G401.6 (cell line): Measurements from ENCODE around the gene WFDC9.
"Not testable (repeated sequence)": the region's sequence is repeated elsewhere in the genome, so short reads cannot be mapped to it uniquely, and the experiment has no call there.

Experiments used
- FAIRE-seq: peaks from 2 replicates; lab custom pipeline; 2012; peaks lifted over from hg19 to GRCh38; lab: Jason Lieb, UNC

Gene WFDC9

DNA sequence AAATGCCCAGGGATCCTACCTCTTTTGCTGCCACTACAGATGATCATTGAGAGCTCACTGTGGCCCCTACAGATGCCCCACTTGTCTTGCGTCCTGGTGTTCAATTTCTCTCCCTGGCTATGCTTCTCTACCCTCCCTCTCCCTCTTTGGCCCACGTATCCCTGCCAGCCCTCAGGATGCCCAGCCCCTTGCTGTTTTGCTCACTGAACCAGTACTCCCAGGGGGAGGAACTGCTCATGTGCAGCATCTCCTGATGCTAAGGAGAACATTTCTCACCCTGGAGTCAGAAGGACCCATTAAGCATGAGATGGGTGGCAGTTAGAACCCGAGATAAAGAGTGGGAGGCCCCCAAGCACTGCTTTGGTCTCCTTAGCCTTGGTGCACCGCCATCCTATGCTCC is at the start of gene WFDC9:
WFDC9 (minus strand) TSS at position 101 of the 400 bp plus-strand sequence. CDS start 21,103 bp downstream, outside the sequence.
- FAIRE-seq, result no peak

DNA sequence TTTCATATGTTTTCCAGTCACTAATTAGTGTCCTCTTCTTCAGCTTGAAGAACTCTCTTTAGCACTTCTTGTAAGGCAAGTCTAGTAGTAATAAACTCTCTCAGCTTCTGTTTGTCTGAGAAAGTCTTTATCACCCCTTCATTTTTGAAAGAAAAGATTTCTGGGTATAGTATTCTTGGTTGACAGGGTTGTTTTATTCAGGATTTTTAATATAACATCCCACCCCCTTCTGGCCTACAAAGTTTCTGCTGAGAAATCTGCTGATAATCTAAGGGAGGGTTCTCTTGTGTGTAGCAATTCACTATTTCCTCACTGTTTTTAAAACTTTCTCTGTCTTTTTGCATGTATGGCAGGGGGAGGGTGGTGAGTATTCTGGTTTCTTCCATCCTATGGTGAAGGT is 48.6 kb upstream of the WFDC9 start:
- FAIRE-seq, result no peak

DNA sequence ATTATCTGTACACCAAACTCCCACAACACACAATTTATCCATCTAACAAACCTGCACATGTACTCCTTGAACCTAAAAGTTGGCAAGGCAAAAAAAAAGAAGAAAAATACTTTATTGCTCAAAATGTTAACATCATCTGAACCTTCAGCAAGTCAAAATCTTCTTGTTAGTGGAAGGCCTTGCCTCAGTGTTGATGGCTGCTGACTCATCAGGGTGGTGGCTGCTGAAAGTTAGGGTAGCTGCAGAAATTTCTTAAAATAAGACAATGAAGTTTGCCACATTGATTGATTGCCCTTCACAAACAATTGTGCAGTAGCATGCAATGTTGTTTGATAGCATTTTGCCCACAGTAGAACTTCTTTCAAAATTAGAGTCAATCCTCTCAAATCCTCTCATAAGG is 41.7 kb upstream of the WFDC9 start:
- no peak for FAIRE-seq

DNA sequence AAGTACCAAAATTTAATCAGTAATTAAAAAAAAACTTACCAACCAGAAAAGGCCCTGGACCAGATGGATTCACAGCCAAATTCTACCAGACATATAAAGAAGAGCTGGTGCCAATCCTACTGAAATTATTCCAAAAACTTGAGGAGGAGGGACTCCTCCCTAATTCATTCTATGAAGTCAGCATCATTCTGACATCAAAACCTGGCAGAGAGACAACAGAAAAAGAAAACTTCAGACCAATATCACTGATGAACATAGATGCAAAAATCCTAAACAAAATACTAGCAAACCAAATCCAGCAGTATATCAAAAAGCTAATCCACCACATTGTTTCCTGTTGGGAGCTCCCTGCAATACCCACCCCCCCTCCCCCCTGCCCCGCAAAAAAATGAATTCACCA is 39.1 kb upstream of the WFDC9 start, which contains the start of gene WFDC11:
WFDC11 (minus strand) TSS at position 101 of the 400 bp plus-strand sequence. CDS start 19,639 bp downstream, outside the sequence.
- no peak for FAIRE-seq

DNA sequence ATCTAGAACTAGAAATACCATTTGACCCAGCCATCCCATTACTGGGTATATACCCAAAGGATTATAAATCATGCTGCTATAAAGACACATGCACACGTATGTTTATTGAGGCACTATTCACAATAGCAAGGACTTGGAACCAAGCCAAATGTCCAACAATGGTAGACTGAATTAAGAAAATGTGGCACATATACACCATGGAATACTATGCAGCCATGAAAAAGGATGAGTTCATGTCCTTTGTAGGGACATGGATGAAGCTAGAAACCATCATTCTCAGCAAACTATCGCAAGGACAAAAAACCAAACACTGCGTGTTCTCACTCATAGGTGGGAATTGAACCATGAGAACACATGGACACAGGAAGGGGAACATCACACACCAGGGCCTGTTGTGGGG is 26.0 kb upstream of the WFDC9 start:
- not testable (repeated sequence) for FAIRE-seq

DNA sequence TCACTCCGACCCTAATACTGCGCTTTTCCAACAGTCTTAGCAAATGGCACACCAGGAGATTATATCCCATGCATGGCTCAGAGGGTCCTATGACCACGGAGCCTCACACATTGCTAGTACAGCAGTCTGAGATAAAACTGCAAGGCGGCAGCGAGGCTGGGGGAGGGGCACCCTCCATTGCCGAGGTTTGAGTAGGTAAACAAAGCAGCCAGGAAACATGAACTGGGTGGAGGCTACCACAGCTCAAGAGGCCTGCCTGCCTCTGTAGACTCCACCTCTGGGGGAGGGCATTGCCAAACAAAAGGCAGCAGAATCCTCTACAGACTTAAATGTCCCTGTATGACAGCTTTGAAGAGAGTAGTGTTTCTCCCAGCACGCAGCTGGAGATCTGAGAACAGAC is 20.6 kb upstream of the WFDC9 start:
- FAIRE-seq, result not testable (repeated sequence)

DNA sequence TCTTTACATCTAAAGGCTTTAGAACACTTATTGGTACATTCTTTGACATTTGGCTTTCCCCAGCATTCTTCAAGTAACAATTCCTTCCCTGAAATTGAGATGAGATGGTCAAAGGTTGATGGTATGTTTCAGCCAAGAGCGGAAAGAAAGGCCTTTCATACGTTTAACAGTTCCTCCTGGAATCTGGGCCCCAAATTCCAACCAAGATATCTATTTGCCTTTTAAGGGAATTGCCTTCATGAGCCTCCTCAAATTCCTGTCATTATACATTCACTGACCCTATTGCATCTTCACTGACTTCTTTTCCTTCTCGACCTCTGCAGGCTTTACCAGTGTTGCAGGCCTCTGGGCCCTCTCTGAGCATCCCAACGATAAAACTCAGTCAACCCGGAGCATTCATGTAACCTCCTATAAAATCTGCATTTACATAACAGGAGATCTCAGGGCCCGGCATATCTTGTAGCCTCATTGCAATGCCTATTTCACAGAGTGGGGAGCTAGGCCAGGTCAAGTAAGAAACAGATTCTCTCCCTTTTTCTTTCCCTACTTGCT is 18.3 kb upstream of the WFDC9 start:
- FAIRE-seq, result no peak

DNA sequence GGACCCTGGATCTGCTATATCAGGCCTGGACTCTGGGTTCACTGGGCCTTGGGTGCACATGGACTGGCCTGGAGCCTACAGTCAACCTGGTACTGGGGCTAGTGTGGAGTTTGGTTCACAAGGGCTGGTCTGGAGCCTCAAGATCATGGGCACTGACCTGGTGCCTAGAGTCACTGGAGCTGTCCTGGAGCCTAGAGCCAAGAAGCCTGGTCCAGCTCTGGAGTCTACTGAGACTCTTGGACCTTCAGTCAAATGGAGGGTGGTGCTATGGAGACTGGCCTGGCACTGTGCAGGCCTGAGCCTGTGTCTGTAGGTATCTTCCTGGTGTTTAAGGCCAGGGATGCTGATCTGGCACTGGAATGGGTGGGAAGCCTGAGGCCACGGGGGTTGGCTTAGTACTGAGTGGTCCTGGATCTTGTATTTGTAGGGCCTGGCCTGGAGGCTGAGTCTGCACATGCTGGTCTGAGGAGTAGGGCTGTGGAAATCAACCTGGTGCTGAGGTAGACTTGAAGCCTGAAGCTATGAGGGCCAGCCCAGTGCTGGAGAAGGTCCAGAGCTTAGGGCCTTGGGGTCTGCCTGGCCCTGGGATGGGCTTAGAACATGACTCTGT is 16.5 kb upstream of the WFDC9 start:
- FAIRE-seq, result no peak

DNA sequence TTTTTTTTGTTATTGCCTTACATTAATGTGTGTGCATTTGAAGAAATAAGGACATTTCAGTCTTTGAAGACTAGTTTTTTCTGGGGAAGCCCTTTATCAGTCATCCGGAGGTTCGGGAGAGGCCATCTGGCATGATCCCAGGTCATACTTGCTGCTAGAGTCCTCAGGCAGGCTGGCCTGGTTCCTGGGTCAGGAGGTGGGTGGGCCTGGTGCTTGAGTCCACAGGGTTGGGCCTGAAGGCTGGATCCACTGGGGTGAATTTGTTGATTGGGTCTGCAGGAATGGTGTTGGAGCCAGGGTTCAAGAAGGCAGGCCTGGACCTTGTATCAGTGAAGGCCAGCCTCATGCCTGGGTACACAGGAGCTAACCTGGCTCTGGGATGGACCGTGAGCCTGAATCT is 15.8 kb upstream of the WFDC9 start:
- no peak for FAIRE-seq

DNA sequence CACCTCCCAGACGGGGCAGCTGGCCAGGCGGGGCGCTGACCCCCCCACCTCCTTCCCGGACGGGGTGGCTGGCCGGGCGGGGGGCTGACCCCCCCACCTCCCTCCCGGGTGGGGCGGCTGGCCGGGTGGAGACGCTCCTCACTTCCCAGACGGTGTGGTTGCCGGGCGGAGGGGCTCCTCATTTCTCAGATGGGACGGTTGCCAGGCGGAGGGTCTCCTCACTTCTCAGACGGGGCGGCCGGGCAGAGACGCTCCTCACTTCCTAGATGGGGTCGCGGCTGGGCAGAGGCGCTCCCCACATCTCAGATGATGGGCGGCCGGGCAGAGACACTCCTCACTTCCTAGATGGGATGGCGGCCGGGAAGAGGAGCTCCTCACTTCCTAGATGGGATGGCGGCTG is 14.8 kb upstream of the WFDC9 start:
- not testable (repeated sequence) for FAIRE-seq

DNA sequence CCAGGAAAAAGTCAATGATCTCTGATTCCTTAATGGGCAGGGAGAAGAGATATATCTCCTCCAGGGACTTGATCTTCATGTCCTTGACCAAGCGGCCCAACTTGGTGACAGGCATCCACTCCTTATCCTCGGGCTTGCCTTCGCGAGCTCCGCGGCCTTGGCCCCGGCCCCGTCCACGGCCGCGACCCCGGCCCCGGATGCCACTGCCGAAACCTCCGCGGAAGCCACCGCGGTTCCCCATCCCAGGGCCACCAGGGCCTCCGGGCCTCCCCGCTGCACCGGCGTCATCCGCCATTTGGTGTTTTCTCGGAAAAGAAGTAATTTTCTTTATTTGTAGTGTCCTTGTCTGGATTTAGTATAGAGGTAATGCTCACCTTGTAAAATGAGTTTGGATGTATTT is 10.0 kb upstream of the WFDC9 start:
- FAIRE-seq, result not testable (repeated sequence)

DNA sequence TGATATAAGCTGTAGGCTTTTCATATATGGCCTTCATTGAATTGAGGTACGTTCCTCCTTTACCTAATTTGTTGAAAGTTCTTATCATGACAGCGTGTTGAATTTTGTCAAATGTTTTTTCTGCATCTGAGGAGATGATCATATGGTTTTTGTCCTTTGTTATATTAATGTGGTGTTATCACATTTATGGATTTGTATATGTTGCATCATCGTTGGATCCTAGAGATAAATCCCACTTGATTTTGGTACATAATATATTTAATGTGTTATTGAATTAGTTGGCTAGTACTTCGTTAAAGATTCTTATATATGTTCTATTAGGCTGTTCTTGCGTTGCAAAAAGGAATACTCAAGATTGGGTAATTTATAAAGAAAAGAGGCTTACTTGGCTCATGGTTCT is 8.6 kb upstream of the WFDC9 start:
- FAIRE-seq, result no peak

DNA sequence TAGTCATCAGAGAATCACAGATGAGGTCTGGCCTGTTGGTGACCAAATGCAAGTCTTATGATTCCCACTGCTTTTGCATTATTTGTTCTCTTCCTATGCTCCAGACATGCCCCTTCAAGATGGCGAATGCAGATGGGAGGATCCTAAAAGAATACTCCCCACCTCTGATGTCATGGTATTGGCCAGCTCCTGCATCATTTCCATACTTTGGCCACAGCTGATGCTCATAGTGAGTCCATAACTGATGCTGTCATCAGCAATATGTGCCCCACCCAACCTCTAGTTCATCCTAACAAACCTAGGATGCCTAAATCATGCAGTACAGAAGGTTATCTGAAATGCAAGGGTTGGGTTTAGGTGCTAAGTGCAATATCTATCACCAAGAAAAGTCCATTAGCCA is 5.4 kb upstream of the WFDC9 start:
- no peak for FAIRE-seq

DNA sequence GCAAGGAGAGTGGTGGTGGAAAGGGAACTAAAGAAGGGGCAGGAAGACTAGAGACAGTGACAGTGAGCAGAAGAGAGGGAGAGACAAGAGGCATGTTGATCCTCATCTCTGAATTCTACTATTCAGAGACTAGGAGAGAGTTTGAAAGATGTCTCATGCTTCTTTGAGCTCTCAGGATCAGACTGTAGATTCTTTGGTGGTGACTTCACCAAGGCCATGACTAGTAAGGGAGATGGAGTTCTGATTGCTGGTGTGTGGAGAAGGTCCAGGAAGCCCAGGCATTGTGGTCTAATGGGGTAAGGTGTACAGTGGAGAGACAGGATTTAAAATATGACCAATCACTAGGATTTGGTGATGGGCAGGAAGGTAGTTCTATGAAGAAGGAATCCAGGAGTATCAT is 713 bp downstream of the WFDC9 start:
- FAIRE-seq, result no peak

DNA sequence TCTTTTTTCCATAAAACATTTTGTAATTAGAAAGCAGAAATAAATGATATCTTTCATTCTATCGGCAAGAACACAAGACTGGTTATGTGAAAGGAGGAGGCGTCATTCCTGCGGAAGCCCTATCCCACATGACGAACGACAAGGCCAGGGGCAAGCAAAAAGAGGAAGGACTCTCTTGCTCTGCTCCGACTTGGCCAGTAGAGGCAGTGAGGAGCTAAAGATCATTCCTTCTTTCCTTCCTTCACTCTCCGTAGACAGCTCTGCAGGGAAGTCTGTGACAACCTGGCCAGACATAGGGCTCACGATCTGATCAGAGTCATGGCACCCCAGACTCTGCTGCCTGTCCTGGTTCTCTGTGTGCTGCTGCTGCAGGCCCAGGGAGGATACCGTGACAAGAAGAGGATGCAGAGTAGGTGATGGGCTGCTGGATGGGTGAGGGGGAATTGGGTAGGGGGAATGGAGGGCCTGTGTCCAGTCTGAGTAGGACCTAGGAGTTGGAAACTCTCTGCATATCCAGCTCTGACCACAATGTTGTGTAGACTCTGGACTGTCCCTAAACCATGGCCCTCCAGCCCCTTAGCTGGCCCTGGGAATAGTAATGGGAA is 1.5 kb downstream of the WFDC9 start, which contains the start of gene WFDC10A:
WFDC10A (plus strand) TSS at position 244 of the 605 bp plus-strand sequence; CDS start at position 319, 75 bp downstream.
- no peak for FAIRE-seq

DNA sequence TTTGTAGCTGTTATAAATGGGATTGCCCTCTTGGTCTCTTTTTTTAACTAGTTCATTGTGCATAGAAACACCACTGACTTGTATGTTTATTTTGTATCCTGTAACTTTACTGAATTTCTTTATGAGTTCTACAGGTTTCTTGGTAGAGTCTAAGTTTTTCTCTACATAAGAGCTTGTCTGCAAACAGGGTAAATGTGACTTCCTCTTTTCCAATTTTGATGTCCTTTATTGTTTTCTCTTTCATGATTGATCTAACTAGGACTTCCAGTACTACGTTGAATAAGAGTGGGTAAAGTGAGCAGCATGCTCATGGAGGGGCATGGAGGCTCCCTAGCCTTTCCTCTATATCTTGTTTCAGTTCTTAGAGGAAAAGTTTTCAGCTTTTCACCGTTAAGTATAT is 4.5 kb downstream of the WFDC9 start:
- FAIRE-seq, result no peak

DNA sequence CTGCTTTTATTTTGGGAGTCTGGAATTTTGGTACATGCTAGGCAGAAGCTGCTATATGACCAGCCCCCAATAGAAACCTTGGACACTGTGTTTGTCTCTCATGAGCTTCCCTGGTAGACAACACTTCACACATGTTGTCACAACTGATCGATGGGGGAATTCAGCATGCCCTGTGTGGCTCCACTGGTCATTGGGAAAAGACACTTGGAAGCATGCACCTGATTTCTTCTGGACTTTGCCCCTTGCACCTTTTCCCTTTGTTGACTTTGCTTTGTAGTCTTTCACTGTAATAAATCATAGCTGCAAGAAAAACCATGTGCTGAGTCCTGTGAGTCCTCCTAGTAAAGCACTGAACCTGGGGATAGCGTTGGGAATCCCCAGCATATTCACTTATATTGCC is 9.5 kb downstream of the WFDC9 start:
- no peak for FAIRE-seq

DNA sequence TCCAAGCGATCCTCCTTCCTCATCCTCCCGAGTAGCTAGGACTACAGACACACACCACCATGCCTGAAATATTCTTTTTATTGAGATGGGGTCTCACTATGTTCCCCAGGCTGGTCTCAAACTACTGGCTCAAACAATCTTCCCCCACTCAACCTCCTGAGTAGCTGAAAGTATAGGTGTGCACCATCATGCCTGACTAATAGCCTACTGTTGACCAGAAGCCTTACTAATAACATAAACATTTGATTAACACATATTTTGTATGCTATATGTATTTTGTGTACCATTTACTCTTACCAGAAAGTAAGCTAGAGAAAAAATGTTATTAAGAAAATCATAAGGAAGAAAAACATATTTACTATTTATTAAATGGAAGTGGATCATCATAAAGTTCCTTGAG is 13.5 kb downstream of the WFDC9 start:
- FAIRE-seq, result no peak

DNA sequence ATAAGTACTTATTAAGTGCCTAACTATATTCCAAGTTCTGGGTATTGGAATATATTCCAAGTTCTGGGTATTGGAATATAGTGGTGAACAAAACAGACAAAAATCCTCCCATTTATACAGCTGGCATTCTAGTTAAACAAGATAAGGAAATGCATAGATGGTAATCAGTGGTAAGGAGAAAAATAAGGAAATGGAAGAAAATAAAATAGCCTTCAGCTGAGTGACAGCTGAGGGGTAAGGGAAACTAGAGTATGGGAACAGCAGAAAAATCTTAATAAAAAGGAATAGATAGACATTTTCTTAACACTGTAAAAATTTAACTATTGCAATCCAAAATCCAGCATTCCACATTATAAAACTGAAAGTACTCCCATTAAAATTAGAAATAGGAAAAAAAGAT is 18.8 kb downstream of the WFDC9 start:
- no peak for FAIRE-seq

DNA sequence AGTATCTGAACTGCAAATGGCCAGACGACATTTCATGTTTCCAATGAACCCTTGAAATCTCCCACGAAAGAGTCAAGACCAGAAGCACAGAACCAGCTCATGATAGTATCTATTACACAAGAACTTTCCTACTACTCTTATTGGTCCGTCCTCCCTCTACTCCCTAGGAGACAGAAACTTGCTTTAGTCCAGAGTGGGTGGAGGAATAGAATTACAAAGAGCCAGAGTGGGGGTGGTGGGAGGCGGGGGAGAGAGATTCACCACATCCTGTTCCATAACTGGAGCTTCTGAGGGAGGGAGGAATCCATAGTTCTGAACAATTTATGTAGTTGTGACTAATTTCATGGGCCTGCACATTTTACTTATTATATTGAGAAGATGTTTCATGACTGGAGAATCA is 20.0 kb downstream of the WFDC9 start:
- FAIRE-seq, result no peak

DNA sequence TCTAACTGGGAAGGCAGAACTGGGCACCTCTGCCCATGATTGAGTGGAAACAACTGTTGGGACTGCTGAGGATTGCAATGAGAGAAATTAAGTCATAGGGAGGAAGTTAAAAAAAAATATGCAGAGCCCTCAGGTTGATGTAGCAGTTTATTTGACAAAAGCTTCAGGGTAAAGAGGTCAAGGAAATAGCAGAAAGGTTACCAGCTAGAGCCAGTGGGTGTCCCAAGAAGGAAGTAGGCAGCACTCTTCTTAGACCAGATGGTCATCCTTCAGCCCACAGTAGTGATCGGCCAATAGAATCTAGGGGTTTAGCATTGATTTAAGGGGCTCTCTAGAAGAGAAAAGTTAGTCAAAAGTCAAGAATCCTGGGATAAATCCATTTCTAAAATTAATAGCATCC is 23.3 kb downstream of the WFDC9 start:
- FAIRE-seq, result no peak

DNA sequence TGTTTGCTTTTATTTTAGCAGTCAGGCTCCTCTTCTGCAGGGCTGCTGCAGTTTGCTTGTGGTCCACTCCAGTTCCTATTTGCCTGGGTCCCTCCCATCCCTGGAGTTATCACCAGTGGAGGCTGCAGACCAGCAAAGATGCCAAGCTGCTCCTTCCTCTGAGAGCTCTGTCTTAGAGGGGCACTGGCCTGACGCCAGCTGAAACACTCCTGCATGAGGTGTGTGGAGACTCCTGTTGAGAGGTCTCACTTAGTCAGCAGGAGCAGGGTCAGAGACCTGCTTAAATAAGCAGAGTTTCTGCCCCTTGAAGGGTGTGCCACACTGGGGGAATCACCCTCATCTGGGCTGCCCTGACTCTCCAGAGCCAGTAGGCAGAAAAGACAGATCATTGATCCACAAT is 35.8 kb downstream of the WFDC9 start:
- FAIRE-seq, result no peak

DNA sequence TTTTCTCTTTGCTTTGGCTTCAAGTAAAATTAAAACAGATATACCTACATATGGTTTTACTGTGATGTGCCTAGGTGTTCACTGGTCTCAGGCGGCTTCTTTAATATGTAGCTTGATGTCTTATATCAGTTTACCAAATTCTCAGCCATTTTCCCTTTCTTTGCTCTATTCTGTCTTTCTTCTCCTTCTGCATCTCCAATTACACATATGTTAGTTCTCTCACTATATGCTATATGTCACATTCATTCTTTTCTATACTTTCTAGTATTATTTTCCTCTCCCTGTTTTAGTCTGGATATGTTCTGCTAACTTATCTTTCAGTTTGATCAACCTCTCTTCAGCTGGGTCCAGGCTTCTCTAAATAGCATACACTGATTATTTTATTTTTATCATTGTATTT is 37.6 kb downstream of the WFDC9 start:
- no peak for FAIRE-seq
